RWPE2 (cell line): Measurements from ENCODE around the gene RNF224.

Source experiments
- ATAC-seq: fragments of 200-7000 bp; cut with Tn5 transposase; 3 replicates; pipeline ENCODE4 v1.9.1; 2021; ENCODE audit warnings: low read depth
- DNase-seq: peaks from one replicate; pipeline ENCODE4 v3.0.0-alpha.2; 2020; ENCODE audit warnings: low spot score
- H3K27ac ChIP-seq: fragments of 450-650 bp; 2 replicates; pipeline ENCODE4 v1.5.1; 2017; ENCODE audit warnings: mild to moderate bottlenecking; ENCODE audit not compliant: poor library complexity, severe bottlenecking
- H3K27me3 ChIP-seq: fragments of 250-450 bp; sonication (Bioruptor Pico); 2 replicates; pipeline ENCODE4 v1.5.1; 2021; ENCODE audit warnings: mild to moderate bottlenecking, moderate library complexity; ENCODE audit not compliant: insufficient read depth, poor library complexity, severe bottlenecking
- H3K36me3 ChIP-seq: fragments of 250-450 bp; sonication (Bioruptor Pico); 2 replicates; pipeline ENCODE4 v1.5.1; 2020; ENCODE audit warnings: low read depth, mild to moderate bottlenecking, moderate library complexity
- H3K4me1 ChIP-seq: fragments of 250-450 bp; sonication (Bioruptor Pico); 2 replicates; pipeline ENCODE4 v1.5.1; 2021; ENCODE audit warnings: mild to moderate bottlenecking, moderate library complexity; ENCODE audit not compliant: insufficient read depth, poor library complexity, severe bottlenecking
- H3K4me3 ChIP-seq: fragments of 250-450 bp; sonication (Bioruptor Pico); 2 replicates; pipeline ENCODE4 v1.5.1; 2021; ENCODE audit warnings: mild to moderate bottlenecking, moderate library complexity; ENCODE audit not compliant: severe bottlenecking
- H3K9me3 ChIP-seq: fragments of 250-450 bp; sonication (Bioruptor Pico); 2 replicates; pipeline ENCODE4 v1.5.1; 2021; ENCODE audit warnings: mild to moderate bottlenecking, moderate library complexity; ENCODE audit not compliant: severe bottlenecking
- CTCF ChIP-seq: fragments of 450-650 bp; IDR thresholded peaks from one replicate; pipeline ENCODE4 v1.5.1; 2017; ENCODE audit warnings: mild to moderate bottlenecking, moderate library complexity; ENCODE audit not compliant: poor library complexity, severe bottlenecking

The RNF224 gene

DNA sequence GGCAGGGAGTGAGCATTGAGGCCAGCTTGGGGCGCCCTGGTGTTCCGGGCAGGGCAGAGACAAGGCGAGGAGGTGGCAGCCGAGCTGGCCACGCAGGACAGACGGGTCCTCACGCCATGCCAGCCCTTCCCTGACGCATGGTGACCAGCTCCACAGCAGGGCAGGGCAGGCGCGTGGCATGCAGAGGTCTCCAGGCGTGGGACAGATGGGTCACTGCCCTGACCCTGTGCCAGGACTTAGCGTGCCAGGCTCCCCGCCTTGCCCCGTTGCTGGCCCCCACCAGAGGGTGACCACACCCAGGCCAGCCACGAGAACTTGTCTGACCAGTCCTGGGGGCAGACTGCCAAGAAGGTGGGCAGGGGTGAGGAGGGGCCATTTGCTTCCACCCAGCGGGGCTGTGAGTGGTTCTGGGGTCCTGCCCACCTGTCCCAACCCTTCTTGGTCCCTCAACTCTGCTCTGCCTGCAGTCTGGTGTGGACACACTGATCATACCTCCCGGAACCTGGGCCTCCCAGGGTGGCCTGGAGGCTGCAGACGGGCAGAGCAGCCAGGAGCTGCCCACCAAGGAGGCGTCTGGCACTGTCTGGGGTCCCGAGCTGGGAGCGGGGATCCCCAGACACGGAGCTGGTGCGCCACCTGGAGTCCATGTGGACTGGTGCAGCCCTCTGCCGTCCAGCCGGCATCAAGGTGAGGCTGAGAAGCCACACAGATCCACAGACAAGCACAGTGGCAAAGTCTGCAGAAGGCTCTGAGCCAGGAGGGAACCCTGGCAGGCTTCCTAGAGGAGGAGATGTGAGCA, at the start of gene RNF224:
Gene RNF224, plus strand, starts transcription at position 449 of the 799 bp plus-strand sequence. CDS start 834 bp downstream, outside the sequence.
- DNase-seq, result peak; percentile 91
- TF ChIP-seq CTCF, result peak; percentile 88

DNA sequence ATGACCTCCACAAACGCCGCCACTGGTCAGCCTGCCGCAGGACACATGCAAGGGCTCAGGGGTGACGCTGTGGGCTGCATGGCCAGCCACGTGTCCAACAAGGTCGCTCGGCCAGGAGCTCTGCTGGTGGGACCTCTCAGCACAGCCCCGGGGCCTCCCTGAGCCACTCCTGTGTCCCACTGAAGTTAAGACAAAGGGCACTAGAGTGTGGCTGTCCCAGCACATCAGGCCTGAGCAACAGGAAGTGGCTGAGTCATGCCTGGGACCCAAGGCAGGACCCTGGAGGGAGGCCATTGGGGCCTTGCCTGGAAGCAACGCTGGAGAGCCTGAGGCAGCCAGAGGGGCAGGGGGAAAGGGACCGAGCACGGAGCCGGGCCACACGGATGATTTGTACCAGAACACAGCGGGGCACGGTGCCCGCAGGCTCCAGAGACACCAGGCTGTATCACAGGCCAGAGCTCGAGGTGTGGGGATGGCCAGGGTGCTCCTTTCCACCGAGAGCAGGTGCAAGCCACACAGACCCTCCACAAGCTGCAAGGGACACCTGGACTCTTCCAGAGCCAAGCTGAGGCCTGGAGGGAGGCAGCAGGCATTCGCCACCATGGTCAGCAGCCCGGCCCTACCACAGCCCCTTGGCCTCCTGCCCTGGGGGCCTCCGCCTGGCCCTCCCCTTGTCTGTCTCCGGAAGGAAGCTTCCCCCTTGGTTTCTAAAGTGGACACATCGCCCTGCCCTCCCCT, 48.9 kb upstream of the RNF224 start:
- H3K27me3 ChIP-seq, result peaks cover 18% of the 10 kb centered on the region
- H3K36me3 ChIP-seq, result peaks cover 23% of the 10 kb centered on the region
- H3K4me1 ChIP-seq, result no peaks in the 10 kb centered on the region
- no peak overlapping the region for H3K27ac ChIP-seq
- ATAC-seq, result no peak
- no peak for DNase-seq
- no peaks in the 10 kb centered on the region for H3K9me3 ChIP-seq
- TF ChIP-seq CTCF, result no peak
- H3K4me3 ChIP-seq, result no peak overlapping the region

More for the DNA sequence above, at the start of gene RNF224:
- Histone ChIP-seq H3K4me1 (peaks cover 32% of the 10 kb centered on the region), H3K4me3 (no peak within 1 kb of the TSS), H3K9me3 (no peaks in the 10 kb centered on the region), H3K27me3 (no peaks in the 10 kb centered on the region), H3K36me3 (no peaks in the 10 kb centered on the region), H3K27ac (peak within 1 kb of the TSS; percentile 92)
- peak; percentile 50 for ATAC-seq

DNA sequence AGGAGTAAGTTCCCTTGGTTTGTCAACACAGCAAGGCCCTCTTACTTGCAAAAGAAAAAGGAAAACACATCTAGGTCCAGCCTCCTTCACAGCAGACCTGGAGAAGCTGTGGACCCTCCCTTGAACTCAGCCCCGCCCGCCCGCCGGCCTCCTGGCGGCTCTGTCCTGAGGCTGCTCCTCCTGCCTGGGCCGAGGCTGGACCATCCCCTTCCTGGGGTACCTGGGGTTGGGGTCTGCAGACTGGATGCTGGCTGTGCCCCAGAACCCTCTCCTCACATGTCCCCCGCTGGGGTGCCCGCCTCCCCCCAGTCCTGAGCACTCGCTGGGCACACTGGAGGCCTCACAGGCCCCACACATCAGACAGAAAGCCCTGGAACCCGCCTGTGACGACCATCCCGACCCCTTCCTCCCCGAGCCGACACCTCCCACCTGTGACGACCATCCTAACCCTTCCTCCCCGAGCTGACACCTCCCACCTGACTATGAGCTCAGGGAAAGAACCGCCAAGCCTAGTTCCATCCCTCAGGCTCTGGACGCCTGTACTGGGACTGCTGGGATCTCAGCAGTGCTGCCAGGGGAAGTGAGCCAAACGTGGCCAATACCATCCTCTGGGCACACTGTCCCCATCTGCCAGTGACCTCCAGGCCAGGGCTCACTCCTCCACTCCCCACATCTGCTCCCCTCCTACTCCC, 48.2 kb upstream of the RNF224 start:
- H3K36me3 ChIP-seq, result peaks cover 24% of the 10 kb centered on the region

DNA sequence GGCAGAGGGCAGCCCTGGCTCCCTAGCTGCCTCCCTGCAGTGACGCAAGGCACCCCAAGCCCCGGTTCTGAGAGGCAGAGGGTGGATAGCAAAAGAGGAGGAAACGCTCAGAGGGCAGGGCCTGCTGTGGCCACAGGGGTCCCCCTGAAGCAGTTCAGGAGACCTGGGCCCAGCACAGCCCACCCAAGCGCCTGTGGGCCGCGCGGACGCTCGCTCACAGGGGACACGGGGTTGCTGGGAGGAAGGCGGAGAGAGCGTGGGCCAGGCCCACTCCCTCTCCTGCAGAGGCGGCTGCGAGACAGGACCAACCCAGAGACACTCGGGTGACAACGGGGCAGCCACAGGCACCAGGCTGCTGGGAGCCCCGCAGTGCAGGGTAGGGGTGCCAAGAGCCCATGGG, 47.5 kb upstream of the RNF224 start:
- ATAC-seq (no peak), DNase-seq (no peak)
- H3K4me1 ChIP-seq, result no peaks in the 10 kb centered on the region
- no peak overlapping the region for H3K4me3 ChIP-seq
- no peak overlapping the region for H3K27ac ChIP-seq
- H3K9me3 ChIP-seq, result no peaks in the 10 kb centered on the region
- TF ChIP-seq CTCF, result no peak
- H3K36me3 ChIP-seq, result peaks cover 24% of the 10 kb centered on the region
- peaks cover 6% of the 10 kb centered on the region for H3K27me3 ChIP-seq

More for the DNA sequence above, 48.2 kb upstream of the RNF224 start:
- Histone ChIP-seq H3K9me3 (no peaks in the 10 kb centered on the region), H3K4me3 (no peak overlapping the region), H3K4me1 (no peaks in the 10 kb centered on the region), H3K27ac (no peak overlapping the region), H3K27me3 (peaks cover 11% of the 10 kb centered on the region)
- TF ChIP-seq CTCF, result no peak
- DNase-seq (no peak), ATAC-seq (no peak)
